Activated CD4-positive, CD25-positive, alpha-beta regulatory T cell (primary cell): ENCODE measurements around the gene GCDH.
"Not testable (repeated sequence)": the region's sequence is repeated elsewhere in the genome, so short reads cannot be mapped to it uniquely, and the experiment has no call there.

Experiments used
- DNase-seq, 4 experiments: peaks; one replicate each; lab custom pipeline; 2025; lab: John Stamatoyannopoulos, UW

GCDH gene

DNA sequence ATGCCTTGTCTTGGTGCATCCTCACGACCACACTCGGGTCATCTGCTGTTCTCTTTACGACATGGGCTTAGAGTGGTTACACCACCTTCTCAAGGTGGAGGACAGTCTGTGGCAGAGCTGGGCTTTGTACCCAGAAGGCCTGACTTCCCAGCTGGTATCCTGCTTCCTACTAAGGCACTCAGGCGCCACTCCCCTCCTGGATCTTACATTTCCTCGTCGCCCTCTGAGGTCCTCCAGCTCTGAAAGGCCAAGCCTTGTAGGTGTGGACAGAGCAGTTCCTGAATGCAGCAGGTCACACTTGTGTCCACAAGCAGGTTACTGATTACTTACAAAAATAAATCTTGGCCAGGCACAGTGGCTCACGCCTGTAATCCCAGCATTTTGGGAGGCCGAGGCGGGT, 16.2 kb downstream of the GCDH start:
- DNase-seq, result no peak

GRCh38 chr19:12912571-12912970, 21.6 kb downstream of the GCDH start:
- DNase-seq, result no peak

GRCh38 chr19:12913011-12913561, 22.1 kb downstream of the GCDH start:
- DNase-seq, result no peak

- DNase-seq, result peak in 1 of 4 experiments; percentile 7
These were observed 23.1 kb downstream of the GCDH start for GRCh38 chr19:12913851-12914690.

DNA sequence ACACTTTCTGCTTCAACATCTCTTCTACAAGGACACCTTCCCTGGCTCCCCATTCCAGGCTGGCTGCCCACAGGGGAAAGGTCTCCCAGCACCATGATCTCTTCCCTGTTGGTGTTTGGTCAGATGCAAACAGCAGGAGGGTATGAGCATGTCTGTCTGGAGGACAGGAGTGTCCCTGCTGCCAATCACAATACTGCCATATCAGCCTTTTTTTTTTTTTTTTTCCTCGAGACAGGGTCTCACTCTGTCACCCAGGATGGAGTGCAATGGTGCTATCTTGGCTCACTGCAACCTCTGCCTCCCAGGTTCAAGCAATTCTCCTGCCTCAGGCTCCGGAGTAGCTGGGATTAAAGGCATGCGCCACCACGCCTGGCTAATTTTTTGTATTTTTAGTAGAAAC, 24.9 kb downstream of the GCDH start:
- not testable (repeated sequence) for DNase-seq

GRCh38 chr19:12918253-12918652, 27.3 kb downstream of the GCDH start:
- no peak for DNase-seq

DNA sequence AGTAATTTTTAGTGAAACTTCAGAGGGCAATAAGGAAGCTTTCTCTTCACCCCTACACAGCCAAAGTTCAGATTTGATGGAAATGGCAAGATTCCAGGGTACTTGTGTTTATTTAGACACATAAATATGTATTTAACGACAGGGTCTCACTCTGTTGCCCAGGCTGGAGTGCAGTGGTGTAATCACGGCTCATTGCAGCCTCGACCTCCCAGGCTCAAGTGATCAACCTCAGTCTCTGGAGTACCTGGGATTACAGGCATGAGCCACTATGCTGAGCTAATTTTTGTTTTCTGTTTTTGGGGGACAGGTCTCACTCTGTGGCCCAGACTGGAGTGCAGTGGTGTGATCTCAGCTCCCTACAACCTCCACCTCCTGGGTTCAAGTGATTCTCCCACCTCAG, 30.1 kb downstream of the GCDH start:
- no peak for DNase-seq

- no peak for DNase-seq
These were observed 32.0 kb downstream of the GCDH start for GRCh38 chr19:12922959-12923358.

- DNase-seq, result no peak
These were observed 33.8 kb downstream of the GCDH start for GRCh38 chr19:12924621-12925310.

DNA sequence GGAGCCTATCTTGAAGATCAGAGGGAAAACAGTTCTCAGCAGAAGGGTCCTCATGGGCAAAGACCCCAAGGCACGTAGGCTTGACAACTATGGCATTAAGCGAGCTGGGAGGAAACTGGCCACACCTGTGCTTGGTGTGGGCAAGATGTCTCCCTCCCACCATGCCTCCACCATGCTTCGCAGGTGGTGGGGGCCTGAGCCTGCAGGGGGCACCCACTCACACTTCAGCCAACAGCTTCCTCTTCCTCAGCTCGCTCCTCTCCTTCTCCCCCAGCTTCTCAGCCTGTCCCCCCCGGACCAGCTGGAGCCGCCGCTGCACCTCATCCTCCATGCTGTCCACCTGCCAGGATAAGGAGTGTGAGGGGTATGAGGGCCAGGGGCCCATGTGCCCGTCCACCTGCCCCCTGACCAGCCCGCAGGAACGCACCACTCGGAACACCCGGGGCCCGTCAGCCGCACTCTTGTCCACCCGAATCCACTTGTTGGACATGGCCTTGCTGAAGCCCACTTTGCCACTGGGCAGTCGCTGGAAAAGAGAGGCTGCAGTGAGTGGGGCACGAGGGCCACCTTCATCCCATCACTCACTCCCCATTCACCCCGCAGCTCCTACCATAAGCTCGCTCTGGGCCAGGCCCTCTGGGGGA, 39.2 kb downstream of the GCDH start:
- DNase-seq, result no peak

- DNase-seq, result no peak
These were observed 41.7 kb downstream of the GCDH start for GRCh38 chr19:12932392-12933286.

GRCh38 chr19:12933287-12934072, 42.5 kb downstream of the GCDH start, which contains the start of gene FARSA:
FARSA (minus strand) TSS chr19:12933711; CDS start chr19:12933696, 15 bp downstream.
- DNase-seq, result peak; percentile 75 to 81 (median 78)

DNA sequence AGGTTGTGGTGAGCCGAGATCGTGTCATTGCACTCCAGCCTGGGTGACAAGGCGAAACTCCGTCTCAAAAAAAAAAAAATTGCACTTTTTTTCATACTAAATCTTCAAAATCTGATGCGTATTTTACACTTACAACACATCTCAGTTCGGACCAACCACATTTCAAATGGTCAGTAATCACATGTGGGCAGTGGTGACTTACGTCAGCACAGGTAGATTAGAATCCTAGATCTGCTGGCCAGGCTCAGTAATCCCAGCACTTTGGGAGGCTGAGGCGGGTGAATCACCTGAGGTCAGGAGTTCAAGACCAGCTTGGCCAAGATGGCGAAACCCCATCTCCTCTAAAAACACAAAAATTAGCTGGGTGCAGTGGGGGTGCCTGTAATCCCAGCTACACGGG, 44.1 kb downstream of the GCDH start:
- no peak for DNase-seq

DNA sequence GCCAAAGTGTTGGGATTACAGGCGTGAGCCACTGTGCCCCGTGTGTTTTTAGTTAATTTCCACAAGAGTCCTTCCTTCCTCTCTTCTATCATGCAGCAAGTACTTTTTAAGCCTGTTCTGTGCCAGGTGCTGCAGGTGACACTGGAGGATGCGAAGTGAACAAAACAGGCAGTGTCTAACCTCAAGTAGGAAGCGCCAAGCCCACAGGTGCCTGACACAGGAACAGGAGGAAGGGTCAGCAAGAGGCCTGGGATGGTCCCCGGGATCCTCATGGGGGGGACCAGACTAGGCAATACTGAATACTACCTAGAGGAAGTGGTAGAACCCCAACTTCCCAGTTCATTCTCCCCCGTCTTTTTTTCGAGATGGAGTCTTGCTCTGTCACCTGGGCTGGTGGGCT, 45.6 kb downstream of the GCDH start:
- no peak for DNase-seq

DNA sequence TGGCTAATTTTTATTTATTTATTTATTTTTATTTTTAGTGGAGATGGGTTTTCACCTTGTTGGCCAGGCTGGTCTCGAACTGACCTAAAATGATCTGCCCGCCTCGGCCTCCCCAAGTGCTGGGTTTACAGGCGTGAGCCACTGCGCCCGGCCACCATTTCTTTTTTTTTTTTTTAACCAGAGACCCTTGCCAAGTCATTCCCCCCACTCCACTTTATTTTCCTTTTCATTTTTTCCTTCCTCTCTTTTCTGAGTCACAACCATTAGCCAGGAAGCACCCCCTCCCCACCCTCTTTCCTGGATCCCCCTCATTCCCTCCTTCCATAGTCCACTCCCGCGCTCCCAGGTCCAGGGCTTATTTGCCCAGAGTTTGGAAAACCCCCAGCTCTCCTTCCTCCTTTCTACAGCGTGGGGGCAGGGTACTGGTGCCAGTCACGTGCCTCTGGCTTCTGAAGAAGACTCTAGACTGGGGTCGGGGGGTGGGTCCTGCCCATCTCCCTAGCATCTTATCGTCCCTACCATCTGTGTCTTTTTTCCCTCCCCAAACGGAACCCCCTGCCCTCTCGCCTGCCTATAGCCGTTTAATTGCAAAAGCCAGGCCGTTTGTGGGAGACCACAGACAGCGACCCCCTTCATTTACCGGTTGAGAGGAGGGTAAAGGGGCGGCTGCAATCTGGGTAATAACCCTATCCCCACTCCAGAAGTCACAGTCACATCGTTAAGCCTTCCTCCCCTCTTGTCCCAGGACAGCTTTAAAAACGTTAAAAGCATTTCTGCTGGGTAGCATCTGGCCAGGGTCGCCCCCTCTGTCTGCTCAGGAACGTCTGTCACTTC, 46.4 kb downstream of the GCDH start:
- DNase-seq, result no peak

GRCh38 chr19:12937927-12938778, 47.2 kb downstream of the GCDH start, which contains the start of gene CALR:
CALR (plus strand) TSS chr19:12938609; CDS start chr19:12938680, 71 bp downstream.
- DNase-seq, result peak; percentile 96 to 99 (median 98)

GRCh38 chr19:12938779-12939601, 48.0 kb downstream of the GCDH start:
- DNase-seq, result no peak

- DNase-seq, result no peak
These were observed 49.0 kb downstream of the GCDH start for GRCh38 chr19:12939975-12940423.
